Breast epithelium (tissue), 4 donors: Measurements from ENCODE around the gene PTPRH. TPM values are rescaled to one million over a fixed set of nuclear protein-coding genes. Genes with fewer than 3 reads are reported as not detected.

Source experiments
- DNase-seq, 2 donors: peaks; one replicate each; pipeline ENCODE4 v3.0.0-alpha.2; 2019; ENCODE audit warnings: low spot score in 2 of 2
- H3K27ac ChIP-seq, 2 donors: fragments of 200-600 bp; sonication (generic) in 1 of 2; one replicate each; pipeline ENCODE4 v1.5.1; 2016 to 2019; ENCODE audit warnings: mild to moderate bottlenecking in 1 of 2
- H3K27me3 ChIP-seq, 2 donors: fragments of 200-600 bp; sonication (generic) in 1 of 2; one replicate each; pipeline versions ENCODE4 v1.5.1 to v1.6.0; 2017 to 2019; ENCODE audit warnings: control low read depth in 1 of 2, mild to moderate bottlenecking in 1 of 2
- H3K36me3 ChIP-seq: fragments of 200-600 bp; one replicate; pipeline ENCODE4 v1.5.1; 2019
- H3K4me1 ChIP-seq, 2 donors: fragments of 200-600 bp; sonication (generic); one replicate each; pipeline ENCODE4 v1.5.1; 2016 to 2019; ENCODE audit warnings: control low read depth in 1 of 2
- H3K4me3 ChIP-seq, 3 donors: fragments of 200-600 bp; sonication (generic); 1 replicate in 2 of 3; 2 replicates in 1 of 3; pipeline ENCODE4 v1.5.1; 2016 to 2019; ENCODE audit warnings: mild to moderate bottlenecking in 3 of 3, moderate library complexity in 2 of 3
- H3K9me3 ChIP-seq, 2 donors: fragments of 200-600 bp; sonication (generic) in 1 of 2; one replicate each; pipeline ENCODE4 v1.5.1; 2016 to 2019; ENCODE audit warnings: control low read depth in 1 of 2
- CTCF ChIP-seq, 3 donors: fragments of 450-650 bp; IDR thresholded peaks; one replicate each; pipeline ENCODE4 v1.5.1; 2016 to 2017; ENCODE audit warnings: antibody characterized with exemption in 3 of 3, mild to moderate bottlenecking in 3 of 3, moderate library complexity in 3 of 3
- POLR2A ChIP-seq: fragments of 450-650 bp; IDR thresholded peaks from one replicate; pipeline ENCODE4 v1.6.1; 2016; ENCODE audit warnings: antibody characterized with exemption, mild to moderate bottlenecking, moderate library complexity
- POLR2AphosphoS5 ChIP-seq, 3 donors: sonication (generic); formaldehyde crosslinking; IDR thresholded peaks; one replicate each; pipeline ENCODE4 v1.6.1; 2017; ENCODE audit warnings: antibody characterized with exemption in 3 of 3
- intact Hi-C: fragments of 100-400 bp; cut with DNase I; formaldehyde crosslinking; loops from one replicate; pipeline ENCODE4 v1.15.1; 2023; ENCODE audit warnings: low total_unique reads
- total RNA-seq, 3 donors: library from RNA; depleted of rRNA; stranded (reverse); fragments of >200 nt; gene quantifications; one replicate each; pipeline ENCODE4 v1.1.0, GENCODE V29; 2016

The PTPRH gene
- total RNA-seq, 3 donors from 2014 or later, result 0.73 to 10.2 (median 2.1) TPM

GRCh38 chr19:55242517-55242916 is 33.2 kb upstream of the PTPRH start:
- no peak for DNase-seq
- Histone ChIP-seq H3K9me3 (no peaks in the 10 kb centered on the region), H3K4me1 (no peaks in the 10 kb centered on the region), H3K27me3 (no peaks in the 10 kb centered on the region), H3K36me3 (peaks cover 10% of the 10 kb centered on the region), H3K27ac (no peak overlapping the region), H3K4me3 (no peak overlapping the region)
- TF ChIP-seq POLR2AphosphoS5 (IDR thresholded peaks at IDR 0.05) (no peak), POLR2A (no peak)
- intact Hi-C loops, result loop anchor here (5.0 kb wide), 1 partner anchor 95 kb away; the partner anchor contains the start of gene TNNT1

GRCh38 chr19:55241935-55242464 is 32.7 kb upstream of the PTPRH start:
- intact Hi-C loops, result loop anchor here (5.0 kb wide), 1 partner anchor 95 kb away; the partner anchor contains the start of gene TNNT1
- Histone ChIP-seq H3K27ac (no peak overlapping the region), H3K27me3 (no peaks in the 10 kb centered on the region), H3K4me3 (no peak overlapping the region), H3K4me1 (no peaks in the 10 kb centered on the region), H3K9me3 (no peaks in the 10 kb centered on the region), H3K36me3 (peaks cover 10% of the 10 kb centered on the region)
- TF ChIP-seq POLR2A (no peak), CTCF (IDR thresholded peaks at IDR 0.05) (no peak), POLR2AphosphoS5 (IDR thresholded peaks at IDR 0.05) (no peak)
- no peak for DNase-seq

GRCh38 chr19:55241143-55241934 is 32.0 kb upstream of the PTPRH start:
- intact Hi-C loops, result loop anchor here (5.0 kb wide), 1 partner anchor 94 kb away; the partner anchor contains the start of gene TNNT1
- H3K4me1 ChIP-seq, result no peaks in the 10 kb centered on the region
- no peaks in the 10 kb centered on the region for H3K27me3 ChIP-seq
- no peak for DNase-seq
- no peak overlapping the region for H3K27ac ChIP-seq
- H3K9me3 ChIP-seq, result no peaks in the 10 kb centered on the region
- TF ChIP-seq POLR2AphosphoS5 (IDR thresholded peaks at IDR 0.05), result no peak
- no peak for TF ChIP-seq CTCF (IDR thresholded peaks at IDR 0.05)
- no peak for TF ChIP-seq POLR2A
- peaks cover 16% of the 10 kb centered on the region for H3K36me3 ChIP-seq
- no peak overlapping the region for H3K4me3 ChIP-seq

GRCh38 chr19:55240713-55241020 is 31.4 kb upstream of the PTPRH start:
- Histone ChIP-seq H3K4me1 (no peaks in the 10 kb centered on the region), H3K4me3 (no peak overlapping the region), H3K27me3 (no peaks in the 10 kb centered on the region), H3K36me3 (peaks cover 16% of the 10 kb centered on the region), H3K9me3 (no peaks in the 10 kb centered on the region), H3K27ac (no peak overlapping the region)
- DNase-seq, result no peak
- intact Hi-C loops, result loop anchor here (5.0 kb wide), 1 partner anchor 93 kb away; the partner anchor contains the start of gene TNNT1
- TF ChIP-seq POLR2A (no peak), CTCF (IDR thresholded peaks at IDR 0.05) (no peak), POLR2AphosphoS5 (IDR thresholded peaks at IDR 0.05) (no peak)

- no peaks in the 10 kb centered on the region for H3K27me3 ChIP-seq
- no peak overlapping the region for H3K27ac ChIP-seq
- H3K36me3 ChIP-seq, result peaks cover 8% of the 10 kb centered on the region
- no peak overlapping the region for H3K4me3 ChIP-seq
- TF ChIP-seq CTCF (IDR thresholded peaks at IDR 0.05) (no peak), POLR2A (no peak), POLR2AphosphoS5 (IDR thresholded peaks at IDR 0.05) (no peak)
- intact Hi-C loops, result no loop called here
- H3K9me3 ChIP-seq, result no peaks in the 10 kb centered on the region
- H3K4me1 ChIP-seq, result no peaks in the 10 kb centered on the region
- DNase-seq, result no peak
These were observed 29.7 kb upstream of the PTPRH start for GRCh38 chr19:55239004-55239403.
